Activated B cell treated with CpG ODN at 0.5 μM for 24 hours (primary cell): ENCODE measurements around the gene SPRYD7. TPM values are rescaled to one million over a fixed set of nuclear protein-coding genes. Genes with fewer than 3 reads are reported as not detected.

Experiments
- ATAC-seq: fragments of 200-7000 bp; cut with Tn5 transposase; one replicate; pipeline ENCODE4 v1.10.0; 2021; ENCODE audit warnings: low read depth, mild to moderate bottlenecking, moderate library complexity
- CTCF ChIA-PET: fragments of 350-600 bp; sonication (Branson Sonifier 250); formaldehyde crosslinking; loops from one replicate; lab custom pipeline; 2021; ENCODE audit warnings: antibody characterized with exemption; lab: Charles Lee
- POLR2A ChIA-PET: fragments of 350-600 bp; sonication (Branson Sonifier 250); formaldehyde crosslinking; loops from one replicate; lab custom pipeline; 2021; ENCODE audit warnings: antibody characterized with exemption; lab: Charles Lee
- DNase-seq: peaks from one replicate; pipeline ENCODE4 v3.0.0; 2022
- H3K27ac Mint-ChIP-seq: one replicate; pipeline ENCODE4 v1.8.0; 2020; ENCODE audit warnings: mixed read lengths
- H3K27me3 Mint-ChIP-seq: one replicate; pipeline ENCODE4 v1.8.0; 2021; ENCODE audit warnings: mixed read lengths
- H3K36me3 Mint-ChIP-seq: one replicate; pipeline ENCODE4 v1.8.0; 2021; ENCODE audit warnings: low read depth, mixed read lengths
- H3K4me1 Mint-ChIP-seq: one replicate; pipeline ENCODE4 v1.8.0; 2021; ENCODE audit warnings: mixed read lengths
- H3K4me3 Mint-ChIP-seq: one replicate; pipeline ENCODE4 v1.8.0; 2020; ENCODE audit warnings: mild to moderate bottlenecking, mixed read lengths
- H3K9me3 Mint-ChIP-seq: one replicate; pipeline ENCODE4 v1.8.0; 2020; ENCODE audit warnings: mixed read lengths
- CTCF ChIP-seq: fragments of 200-600 bp; IDR thresholded peaks from one replicate; pipeline ENCODE4 v1.8.0; 2022; ENCODE audit warnings: antibody characterized with exemption, mild to moderate bottlenecking
- intact Hi-C: fragments of 100-400 bp; cut with micrococcal nuclease; formaldehyde crosslinking; loops from one replicate; pipeline ENCODE4 v1.15.1; 2024
- total RNA-seq: library from RNA; stranded (reverse); gene quantifications from 2 replicates; pipeline ENCODE4 v1.2.3, GENCODE V29; 2022

The SPRYD7 gene
- total RNA-seq, 1 donor from 2014 or later, result 3.7 TPM

GRCh38 chr13:49867834-49868233 lies 68.3 kb downstream of the SPRYD7 start:
- Mint-ChIP-seq H3K4me3 (no peak overlapping the region), H3K27me3 (peaks cover 3% of the 10 kb centered on the region), H3K4me1 (no peaks in the 10 kb centered on the region), H3K9me3 (no peaks in the 10 kb centered on the region), H3K36me3 (no peaks in the 10 kb centered on the region), H3K27ac (no peak overlapping the region)
- DNase-seq, result no peak
- no peak for ATAC-seq
- intact Hi-C loops, result no loop called here
- TF ChIP-seq CTCF, result no peak
- ChIA-PET POLR2A (no interaction called here), CTCF (no interaction called here)

- POLR2A ChIA-PET, result no interaction called here
- Mint-ChIP-seq H3K36me3 (no peaks in the 10 kb centered on the region), H3K4me1 (no peaks in the 10 kb centered on the region), H3K4me3 (no peak overlapping the region), H3K9me3 (no peaks in the 10 kb centered on the region), H3K27ac (no peak overlapping the region), H3K27me3 (peaks cover 5% of the 10 kb centered on the region)
- intact Hi-C loops, result no loop called here
- no peak for DNase-seq
- TF ChIP-seq CTCF, result no peak
- CTCF ChIA-PET, result no interaction called here
- ATAC-seq, result no peak
Observed at GRCh38 chr13:49865218-49865617, 70.9 kb downstream of the SPRYD7 start.

- ChIA-PET POLR2A (no interaction called here), CTCF (no interaction called here)
- no peaks in the 10 kb centered on the region for H3K4me1 Mint-ChIP-seq
- intact Hi-C loops, result no loop called here
- H3K36me3 Mint-ChIP-seq, result no peaks in the 10 kb centered on the region
- no peak for ATAC-seq
- H3K27me3 Mint-ChIP-seq, result peaks cover 6% of the 10 kb centered on the region
- no peak overlapping the region for H3K27ac Mint-ChIP-seq
- no peak overlapping the region for H3K4me3 Mint-ChIP-seq
- no peak for DNase-seq
- H3K9me3 Mint-ChIP-seq, result no peaks in the 10 kb centered on the region
- no peak for TF ChIP-seq CTCF
Observed at GRCh38 chr13:49864509-49864908, 71.6 kb downstream of the SPRYD7 start.

Other genes starting within 250 kb of the SPRYD7 start
- gene EBPL, start 244.9 kb downstream of the SPRYD7 start, total RNA-seq, result 20.0 and 22.4 TPM in 2 replicates
- gene KPNA3, start 143.7 kb downstream of the SPRYD7 start, total RNA-seq, result 28.6 and 28.7 TPM in 2 replicates
- 49.3 and 54.4 TPM in 2 replicates for gene TRIM13, start 60.7 kb upstream of the SPRYD7 start, total RNA-seq
- gene KCNRG, start 79.1 kb upstream of the SPRYD7 start, total RNA-seq, result 1.9 and 3.1 TPM in 2 replicates